HG03558 (cell line): ENCODE data around the gene ADCY1.

ENCODE experiments used
- ATAC-seq: cut with Tn5 transposase; IDR thresholded peaks from one replicate; pipeline ENCODE4 v1.9.1; 2021; ENCODE audit warnings: moderate number of reproducible peaks; ENCODE audit not compliant: unreplicated experiment; ENCODE audit errors: extremely low read depth

Gene ADCY1

DNA sequence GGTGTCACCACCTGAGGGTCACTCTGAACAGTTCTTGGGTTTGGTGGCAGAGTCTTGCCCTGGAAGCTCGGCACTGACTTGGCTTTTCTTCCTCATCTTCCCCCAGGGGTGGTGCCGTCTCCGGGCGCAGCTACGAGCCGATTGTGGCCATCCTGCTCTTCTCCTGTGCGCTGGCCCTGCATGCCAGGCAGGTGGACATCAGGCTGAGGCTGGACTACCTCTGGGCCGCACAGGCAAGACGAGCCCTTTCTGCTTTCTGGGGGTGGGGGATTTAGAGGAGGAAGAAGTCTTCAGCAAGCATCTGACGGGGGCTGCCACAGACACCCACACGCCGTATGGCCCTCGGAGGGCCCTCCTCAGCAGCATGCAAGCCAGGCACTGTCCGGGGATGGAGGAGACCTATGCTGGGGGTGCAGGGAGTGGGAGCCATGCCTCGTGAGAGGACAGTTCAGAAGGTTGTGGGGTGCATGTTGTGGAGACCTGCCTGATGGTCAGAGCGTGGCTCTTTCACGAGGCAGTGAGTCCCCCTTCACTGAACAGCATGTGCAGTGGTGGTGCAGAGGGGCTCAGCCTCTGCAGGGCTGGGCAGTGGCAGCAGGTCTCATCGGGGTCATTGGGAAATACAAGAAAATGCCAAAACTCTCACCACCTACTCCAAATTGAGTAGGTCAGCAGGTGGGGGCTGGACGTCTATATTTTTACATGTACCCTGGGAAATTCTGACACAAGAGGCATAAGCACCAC is 112.4 kb downstream of the ADCY1 start:
- no peak for ATAC-seq

- no peak for ATAC-seq
These were observed 113.0 kb downstream of the ADCY1 start for GRCh38 chr7:45687185-45687560.

DNA sequence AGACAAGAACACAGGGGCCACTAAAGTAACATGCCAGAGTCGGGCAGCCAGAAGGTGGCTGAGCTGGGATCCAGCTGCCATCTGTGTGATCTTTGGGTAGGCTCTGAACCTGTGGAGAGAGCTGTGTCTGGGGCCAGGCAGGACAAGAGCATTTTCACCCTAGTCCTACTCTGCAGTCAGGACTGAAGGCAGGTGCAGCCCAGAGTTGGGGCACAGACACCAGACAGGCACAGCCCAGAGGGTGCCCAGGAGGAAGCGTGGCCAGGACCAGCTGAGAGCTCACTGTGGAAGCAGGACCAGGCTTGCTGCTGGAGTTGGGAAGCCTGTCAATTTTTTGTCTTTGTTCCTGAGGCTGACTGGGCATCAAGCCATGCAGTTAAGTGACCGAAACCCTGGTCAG is 113.6 kb downstream of the ADCY1 start:
- ATAC-seq, result no peak

DNA sequence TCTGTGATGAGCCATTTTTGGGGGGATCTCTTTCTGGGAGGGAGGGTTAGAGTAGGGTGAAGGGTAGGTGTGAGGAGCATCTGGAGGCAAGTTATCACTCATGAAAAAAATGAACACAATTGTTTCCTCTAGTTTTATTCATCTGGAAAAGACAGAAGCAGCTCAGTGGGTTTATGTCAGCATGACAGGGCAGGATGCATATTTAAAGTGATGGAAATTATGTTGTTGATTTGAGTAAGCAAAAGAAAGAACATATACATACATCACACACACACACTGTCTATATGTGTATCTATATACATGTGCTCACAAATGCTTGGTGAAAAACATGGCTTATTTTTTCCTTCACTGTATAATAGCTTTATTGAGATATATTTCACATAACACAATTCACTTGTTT is 114.2 kb downstream of the ADCY1 start:
- ATAC-seq, result no peak

GRCh38 chr7:45689011-45689796 is 115.0 kb downstream of the ADCY1 start:
- ATAC-seq, result no peak

- no peak for ATAC-seq
These were observed 115.9 kb downstream of the ADCY1 start for GRCh38 chr7:45689797-45690761.

GRCh38 chr7:45690762-45691150 is 116.6 kb downstream of the ADCY1 start:
- no peak for ATAC-seq

DNA sequence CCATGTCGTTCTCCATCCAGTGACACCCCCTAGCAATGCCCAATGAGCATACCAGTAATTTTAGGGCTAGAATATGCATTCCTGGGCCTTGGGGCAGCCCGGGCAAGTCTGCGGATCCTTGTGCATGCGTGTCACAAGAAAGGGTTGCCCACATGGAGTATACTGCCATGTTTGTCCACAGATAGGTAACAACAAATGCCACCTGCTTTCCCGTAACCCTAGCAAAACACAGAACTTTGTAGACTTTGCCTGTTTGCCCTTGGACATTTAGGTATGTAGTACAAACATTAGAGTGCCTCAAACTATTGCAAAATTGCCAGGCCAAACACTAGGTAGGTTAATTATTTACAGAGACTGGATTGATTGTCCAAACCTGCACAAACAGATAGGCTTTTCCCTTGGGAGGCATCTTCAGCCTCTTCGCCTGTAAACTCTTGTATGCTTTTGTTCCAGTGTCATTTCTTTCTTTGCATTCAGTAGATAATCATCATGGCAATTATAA is 117.0 kb downstream of the ADCY1 start:
- no peak for ATAC-seq

GRCh38 chr7:45692031-45692430 is 117.9 kb downstream of the ADCY1 start:
- ATAC-seq, result no peak

- no peak for ATAC-seq
These were observed 121.3 kb downstream of the ADCY1 start for GRCh38 chr7:45695249-45695995.

GRCh38 chr7:45696476-45696875 is 122.3 kb downstream of the ADCY1 start:
- ATAC-seq, result no peak

GRCh38 chr7:45697576-45698136 is 123.5 kb downstream of the ADCY1 start:
- ATAC-seq, result no peak

- ATAC-seq, result no peak
These were observed 124.3 kb downstream of the ADCY1 start for GRCh38 chr7:45698303-45699014.

- no peak for ATAC-seq
These were observed 124.8 kb downstream of the ADCY1 start for GRCh38 chr7:45699015-45699309.

GRCh38 chr7:45699726-45700390 is 125.7 kb downstream of the ADCY1 start:
- no peak for ATAC-seq

GRCh38 chr7:45700556-45700955 is 126.4 kb downstream of the ADCY1 start:
- ATAC-seq, result no peak

DNA sequence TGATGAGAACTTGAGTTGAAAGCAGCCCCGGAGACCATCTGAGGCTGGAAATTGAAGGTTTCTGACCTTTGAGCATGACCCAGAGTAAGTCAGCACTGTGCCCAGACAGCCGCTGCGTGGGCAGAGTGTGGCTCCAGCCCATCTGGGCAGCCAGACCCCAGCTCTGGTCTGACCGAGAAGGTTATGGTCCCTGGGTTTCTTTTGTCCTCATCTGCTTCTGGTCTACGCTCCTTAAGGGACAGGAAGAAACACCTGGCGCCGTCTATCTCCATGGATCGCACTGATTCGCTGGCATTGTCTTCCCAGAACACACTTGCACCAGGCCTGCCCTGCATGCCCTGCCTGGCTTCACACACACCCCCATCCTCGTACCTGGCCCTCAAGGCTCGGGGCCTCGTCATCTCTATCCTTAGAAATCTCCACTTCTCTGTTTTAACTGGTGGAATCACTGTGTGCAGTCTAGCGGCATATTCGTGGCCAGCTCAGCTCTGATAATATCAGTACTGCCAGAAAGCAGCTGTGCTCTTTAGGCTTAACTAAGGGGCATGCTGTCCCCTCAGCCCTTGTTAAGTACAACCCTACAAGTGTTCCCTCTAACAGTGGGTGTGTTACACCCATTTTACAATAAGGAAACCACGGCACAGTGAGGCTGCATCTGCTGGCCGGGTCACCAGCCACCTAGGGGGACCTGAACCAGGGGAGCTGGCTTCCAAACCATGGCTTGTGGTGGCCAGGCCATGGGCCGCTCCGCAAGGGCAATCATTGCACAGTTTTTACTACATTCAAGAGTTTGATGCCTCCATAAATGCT is 127.7 kb downstream of the ADCY1 start:
- ATAC-seq, result no peak

DNA sequence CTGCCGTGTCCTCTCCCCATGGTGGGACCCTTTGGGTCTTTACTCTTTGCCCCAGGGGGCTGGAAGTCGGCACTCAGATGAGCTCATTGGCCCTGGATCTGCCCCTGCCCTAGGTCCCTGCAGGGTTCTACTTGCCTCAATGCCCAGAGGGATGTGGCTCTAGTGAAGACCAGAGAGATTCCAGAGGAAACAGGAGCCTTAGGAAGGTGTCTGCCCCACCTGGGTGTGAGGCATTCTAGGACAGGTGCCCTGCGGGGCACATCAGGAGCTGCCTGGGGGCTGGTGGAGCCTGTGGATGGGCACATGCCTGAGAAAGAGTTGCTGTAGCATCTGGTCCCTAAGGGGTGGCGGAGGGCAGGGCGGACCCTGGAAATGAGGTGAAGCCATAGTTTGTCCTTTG is 128.6 kb downstream of the ADCY1 start:
- ATAC-seq, result no peak
